ENCODE data around the gene HAUS3.

HAUS3 gene

GRCh38 chr4:2263926-2264321, 22.0 kb upstream of the HAUS3 start:
- DNase-seq: peak in 1 of 14 donors; percentile 19

DNA sequence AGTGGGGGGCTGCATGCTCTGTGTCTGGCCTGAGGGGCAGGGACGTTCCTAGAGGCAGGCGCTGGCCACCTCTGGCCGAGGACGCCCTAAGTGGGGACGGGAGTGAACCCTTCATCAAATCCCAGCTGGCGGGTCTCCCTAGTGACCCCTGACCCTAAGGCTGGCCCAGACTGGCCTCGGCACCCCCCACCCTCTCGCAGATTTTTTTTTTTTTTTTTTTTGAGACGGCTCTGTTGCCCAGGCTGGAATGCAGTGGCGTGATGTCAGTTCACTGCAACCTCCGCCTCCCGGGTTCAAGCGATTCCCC, 21.0 kb upstream of the HAUS3 start:
- DNase-seq: no peak

GRCh38 chr4:2262145-2262943, 20.4 kb upstream of the HAUS3 start:
- peak; percentile 91 to 100 (median 98) for DNase-seq

- DNase-seq: peak in 1 of 14 donors; percentile 64
Measured at GRCh38 chr4:2261853-2262144, 19.9 kb upstream of the HAUS3 start, which contains the start of gene MXD4. Gene MXD4, minus strand, starts transcription at chr4:2262109. Its CDS starts 129 bp downstream, at chr4:2261980.

- peak in 3 of 14 donors; percentile 40 to 59 (median 59) for DNase-seq
Measured at GRCh38 chr4:2261110-2261852, 19.4 kb upstream of the HAUS3 start.

DNA sequence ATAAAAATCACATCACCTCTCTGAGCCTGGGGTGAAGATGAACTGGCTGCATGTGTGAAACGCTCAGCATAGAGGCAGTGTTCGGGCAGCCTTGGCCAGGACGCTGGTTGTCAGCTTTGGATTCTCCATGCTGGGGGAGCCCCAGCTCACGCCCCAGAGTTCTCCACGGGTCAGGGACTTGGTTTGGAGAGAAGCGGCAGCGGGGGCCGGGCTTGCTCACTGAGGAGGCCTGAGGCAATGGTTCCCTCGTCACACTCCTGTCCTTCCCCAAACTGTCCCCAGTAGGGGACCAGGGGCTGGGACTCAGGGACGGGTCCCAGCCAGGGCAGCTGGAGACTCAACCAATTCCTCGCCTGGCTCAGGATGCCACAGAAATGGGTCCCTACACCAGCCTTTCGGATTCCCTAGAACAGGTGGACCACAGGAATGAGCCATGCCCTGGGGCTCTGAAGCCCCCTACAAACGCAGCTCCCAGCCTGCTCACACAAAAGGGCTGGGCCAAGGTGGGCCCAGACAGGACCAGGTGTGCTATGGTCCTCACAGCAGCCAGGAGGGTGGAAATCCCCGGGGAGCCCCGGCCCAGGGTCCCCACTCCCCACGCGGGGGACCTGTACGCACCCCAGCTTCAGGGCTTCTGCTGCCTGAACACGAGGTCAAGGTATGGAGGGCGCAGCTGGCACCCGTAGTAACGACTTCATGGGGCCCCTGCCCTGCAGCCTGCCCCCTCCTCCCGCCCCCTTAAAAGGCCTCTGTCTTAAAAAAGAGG, 18.6 kb upstream of the HAUS3 start:
- no peak for DNase-seq

DNA sequence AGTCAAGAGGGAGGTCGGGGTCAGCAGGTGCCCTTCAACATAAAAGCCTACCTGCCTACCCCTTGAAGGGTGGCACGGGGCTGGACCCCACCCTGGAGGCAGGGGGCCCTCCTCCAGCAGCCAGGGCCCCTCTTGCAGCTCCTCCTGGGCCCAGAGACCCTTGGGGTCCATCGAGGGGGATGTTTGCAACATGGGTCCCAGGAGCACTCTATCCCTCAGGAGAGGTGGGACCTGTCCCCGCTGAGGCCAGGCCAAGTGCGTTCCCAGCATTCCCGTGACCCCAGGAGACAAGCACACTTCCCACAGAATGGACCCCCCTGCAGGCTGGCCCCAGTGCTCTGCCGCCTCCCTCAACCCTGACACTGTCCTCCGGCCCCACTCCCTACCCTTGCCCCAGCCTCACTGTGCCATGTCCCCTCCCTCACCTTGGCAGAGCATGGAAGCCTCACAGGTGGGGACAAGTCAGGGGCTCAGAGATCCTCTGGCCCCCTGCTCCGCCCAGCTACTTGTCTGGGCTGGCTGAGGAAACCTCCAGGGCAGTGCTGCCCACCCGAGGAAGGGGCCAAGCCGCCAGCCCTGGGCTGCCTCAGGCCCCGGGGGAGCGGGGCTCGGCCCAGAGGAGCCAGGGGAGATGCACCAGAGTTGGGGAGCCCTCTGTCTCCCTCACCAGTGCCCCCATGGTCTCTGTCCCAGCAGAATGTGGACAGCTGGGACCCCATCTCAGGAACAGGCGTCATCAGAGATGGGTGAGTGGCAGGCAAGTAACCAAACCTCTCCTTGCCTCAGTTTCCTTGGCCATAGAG, 17.8 kb upstream of the HAUS3 start:
- DNase-seq: no peak

DNA sequence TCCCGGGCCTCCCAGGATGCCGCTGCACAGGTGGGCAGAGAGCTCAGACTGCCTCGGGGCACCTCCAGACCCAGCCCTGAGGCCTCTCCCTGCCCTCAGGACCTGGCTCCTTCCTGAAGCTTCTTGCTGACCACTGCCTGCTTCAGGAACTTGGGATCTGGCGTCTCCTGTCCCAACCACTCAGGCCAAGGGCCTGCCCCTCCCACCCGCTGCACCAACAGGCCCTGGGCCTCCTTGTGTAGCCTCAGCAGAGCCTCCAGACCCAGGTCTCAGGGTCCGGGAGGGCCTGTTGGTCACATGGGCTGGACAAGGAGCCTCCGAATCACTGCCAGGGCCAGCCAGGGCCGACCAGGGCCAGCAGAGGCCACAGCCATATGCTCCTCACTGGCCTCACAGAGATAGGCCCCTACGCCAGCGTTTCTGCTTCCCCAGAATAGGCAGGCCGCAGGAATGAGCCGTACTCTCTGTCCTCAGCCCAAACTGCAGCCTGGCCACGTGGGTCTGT, 17.2 kb upstream of the HAUS3 start:
- peak in 1 of 14 donors; percentile 67 for DNase-seq

DNA sequence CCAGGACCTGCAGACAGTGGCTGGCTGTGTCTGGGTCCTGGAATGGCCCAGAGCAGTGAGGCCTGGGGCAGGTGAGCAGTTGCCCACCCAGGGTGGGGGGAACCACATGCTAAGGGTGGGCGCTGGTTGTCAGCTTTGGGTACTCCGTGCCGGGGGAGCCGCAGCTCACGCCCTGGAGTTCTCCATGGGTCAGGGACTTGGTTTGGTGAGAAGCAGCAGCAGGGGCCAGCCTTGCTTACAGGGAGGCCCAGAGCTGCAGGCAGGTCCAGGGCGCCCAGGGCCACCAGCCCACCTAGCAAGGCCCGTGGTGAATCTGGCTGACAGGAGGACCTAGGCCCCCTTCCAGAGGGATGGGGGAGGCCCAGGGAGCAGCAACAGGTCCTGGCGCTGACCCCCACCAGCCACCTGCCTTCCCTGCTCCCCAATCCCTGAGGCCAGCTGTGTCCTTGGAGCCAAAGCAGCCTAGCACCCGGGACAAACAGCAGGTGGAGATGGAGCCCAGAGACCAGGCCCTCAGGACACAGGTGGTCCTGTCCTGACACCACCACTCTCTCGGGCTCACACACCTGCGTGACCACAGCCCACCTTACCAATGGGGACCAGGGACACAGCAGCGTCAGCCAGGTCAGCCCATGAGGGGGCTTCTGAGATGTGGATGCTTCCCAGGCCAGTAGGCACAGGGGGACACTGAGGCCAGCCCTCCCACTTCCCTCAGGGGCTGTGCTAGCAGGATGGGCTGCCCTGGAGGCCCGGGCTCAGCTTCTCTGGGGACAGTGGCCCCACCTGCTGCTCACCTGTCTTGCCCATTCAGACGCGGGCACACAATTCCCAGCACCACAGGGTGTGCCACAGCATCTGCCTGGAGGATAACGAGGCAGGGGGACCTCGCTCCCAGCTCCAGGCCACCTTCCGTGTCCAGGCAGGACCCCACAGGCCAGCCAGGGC, 16.4 kb upstream of the HAUS3 start:
- no peak for DNase-seq

DNA sequence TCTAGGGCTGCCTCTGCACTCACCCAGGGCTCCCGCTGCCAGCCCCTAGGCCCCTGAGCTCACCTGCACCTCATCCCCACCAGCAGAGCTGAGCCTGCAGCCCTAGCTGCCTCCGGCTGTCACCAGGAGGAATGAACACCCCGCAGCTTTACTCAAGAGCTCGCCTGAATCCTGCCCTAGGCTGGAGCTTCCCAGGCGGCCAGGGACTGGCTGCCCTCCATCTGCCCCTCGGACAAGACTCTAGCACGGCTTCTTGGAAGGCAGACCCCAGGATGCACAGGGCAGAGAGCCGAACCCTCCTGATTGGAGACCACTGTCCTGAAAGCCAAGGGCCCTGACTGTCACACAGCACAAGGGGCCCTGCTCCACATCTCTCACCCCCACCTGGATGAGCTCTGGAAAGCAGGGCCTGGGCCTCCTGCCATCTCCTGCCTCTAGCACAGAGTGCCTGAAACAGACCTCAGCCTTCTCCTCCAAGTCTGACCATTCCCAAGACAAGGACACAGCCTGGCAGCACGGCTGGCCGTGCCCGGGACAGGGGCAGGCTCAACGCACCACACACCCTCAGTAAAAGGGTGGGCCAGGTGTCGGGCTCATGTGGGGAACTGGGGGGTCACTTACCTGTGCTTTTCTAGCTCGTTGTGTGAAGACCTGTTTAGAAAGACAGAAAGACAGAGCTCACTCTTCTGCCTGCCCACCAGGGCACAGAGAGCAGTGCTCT, 15.6 kb upstream of the HAUS3 start:
- peak in 1 of 14 donors; percentile 75 for DNase-seq

- DNase-seq: peak in 1 of 14 donors; percentile 23
Measured at GRCh38 chr4:2256781-2257191, 14.9 kb upstream of the HAUS3 start.

GRCh38 chr4:2256156-2256731, 14.3 kb upstream of the HAUS3 start:
- DNase-seq: no peak

DNA sequence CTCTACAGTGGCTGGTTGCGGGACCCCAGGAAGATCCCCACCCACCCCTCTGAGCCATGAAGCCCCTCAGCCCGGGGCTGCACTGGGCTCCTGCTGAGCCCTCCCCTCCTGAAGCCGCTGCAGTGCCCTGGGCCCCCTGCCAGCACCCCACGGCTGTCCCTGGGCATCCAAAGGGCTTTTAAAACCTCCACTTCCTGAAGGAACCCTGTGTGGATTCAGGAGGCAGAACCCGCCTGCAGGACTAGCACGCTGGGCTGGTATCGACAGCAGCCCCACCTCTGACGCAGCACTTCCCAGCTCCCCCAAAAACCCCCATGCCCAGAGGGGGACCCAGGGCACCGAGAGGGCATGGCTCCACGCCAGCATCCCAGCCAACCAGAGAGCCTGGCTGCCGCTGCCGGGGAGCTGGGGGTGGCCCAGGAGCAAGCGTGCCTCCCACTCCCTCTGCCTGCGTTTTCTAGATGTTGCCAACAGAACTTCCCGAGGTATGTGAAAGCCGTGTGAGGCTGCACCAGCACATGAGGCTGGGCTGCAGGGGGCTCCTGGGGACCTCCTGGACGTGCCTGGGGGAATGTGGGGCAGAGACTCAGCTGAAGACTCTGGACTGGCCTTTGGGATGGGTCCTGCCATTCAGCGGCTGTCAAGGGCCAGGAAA, 13.7 kb upstream of the HAUS3 start:
- DNase-seq: peak in 2 of 14 donors; percentile 34 to 90

DNA sequence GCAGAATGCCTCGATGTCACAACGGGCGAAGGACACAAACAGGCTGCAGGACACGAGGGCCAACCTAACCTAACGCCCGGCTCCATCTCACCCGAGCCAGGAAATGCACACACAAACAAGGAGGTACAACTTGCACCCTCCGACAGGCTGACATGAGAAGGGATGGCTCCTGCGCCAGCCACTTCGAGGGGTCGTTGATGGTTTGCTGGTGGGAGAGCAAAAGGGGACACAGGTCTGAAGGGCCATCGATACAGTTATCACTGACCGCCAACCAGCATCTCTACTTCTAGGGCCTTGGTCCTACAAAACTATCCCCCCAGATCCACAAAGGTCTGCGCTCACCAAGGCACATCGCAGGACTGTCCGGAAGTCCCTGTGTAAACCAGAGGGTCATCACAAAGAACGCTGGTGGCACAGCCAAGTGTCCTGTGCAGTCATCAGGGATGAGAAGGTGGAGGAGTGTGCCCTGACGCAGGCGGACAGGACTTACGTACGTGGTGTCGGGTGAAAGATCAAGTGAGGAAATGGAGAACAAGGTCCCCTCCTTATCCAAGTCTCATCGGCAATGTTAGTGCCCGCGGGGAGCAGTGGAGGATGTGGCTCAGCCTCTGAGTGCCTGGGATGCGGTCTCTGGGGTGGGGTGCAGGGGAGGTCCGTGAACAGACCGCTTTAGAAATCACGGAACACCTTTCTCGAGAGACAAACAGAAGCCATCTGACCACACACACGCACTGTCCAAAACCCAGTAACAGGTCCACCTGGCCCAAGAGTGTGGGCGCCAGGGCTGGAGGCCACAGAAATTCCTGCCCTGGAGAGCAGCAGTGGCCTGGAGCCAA, 13.0 kb upstream of the HAUS3 start:
- peak in 1 of 14 donors; percentile 90 for DNase-seq

DNA sequence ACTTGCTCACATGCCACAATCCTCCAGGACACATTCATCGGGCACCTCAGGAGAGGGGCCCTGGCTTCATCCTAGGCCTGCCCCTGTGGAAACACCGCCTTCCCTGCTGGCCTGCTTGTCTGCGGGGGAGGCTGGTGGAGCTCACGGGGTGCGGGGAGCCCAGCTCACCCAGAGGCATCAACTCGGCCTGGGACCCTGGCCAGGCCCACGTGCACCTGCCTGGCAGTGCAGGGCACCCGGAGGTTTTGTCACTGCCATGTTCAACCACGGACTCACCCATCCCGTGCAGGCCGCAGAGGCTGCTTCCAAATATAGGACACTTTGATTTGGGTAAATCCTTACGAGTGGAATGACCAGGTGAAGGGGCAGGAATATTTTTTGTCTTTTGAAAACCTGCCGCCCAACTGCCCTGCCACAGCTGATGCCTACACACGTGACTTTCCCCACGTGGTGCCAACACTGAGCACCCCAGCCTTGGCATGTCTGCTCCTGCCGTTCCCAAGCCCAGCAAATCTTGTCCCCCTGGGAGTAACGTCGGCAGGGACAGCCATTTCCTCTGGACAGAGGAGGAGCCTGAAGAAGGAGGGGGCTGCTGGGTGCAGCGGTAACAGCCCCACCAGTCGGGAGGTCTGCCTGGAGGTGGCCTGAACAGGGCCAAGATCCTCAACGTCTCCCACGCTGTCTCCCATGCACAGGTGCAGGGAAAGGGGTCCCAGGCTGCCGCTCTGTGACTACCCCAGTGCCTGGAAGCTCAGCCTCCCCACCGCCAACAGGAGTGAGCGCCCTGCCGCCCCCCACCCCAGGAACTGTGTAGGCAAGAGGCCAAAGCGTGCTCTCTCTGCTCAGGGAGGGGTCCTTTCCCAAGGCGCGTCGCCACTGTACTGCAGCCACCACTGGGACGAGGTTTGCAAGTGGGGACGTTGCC, 11.5 kb upstream of the HAUS3 start:
- DNase-seq: no peak

GRCh38 chr4:2252530-2253091, 10.7 kb upstream of the HAUS3 start:
- no peak for DNase-seq
